ENCODE results near the gene SUMO1. TPM values are rescaled to one million over a fixed set of nuclear protein-coding genes. Genes with fewer than 3 reads are reported as not detected.
"Not testable (repeated sequence)": the region's sequence is repeated elsewhere in the genome, so short reads cannot be mapped to it uniquely, and the experiment has no call there.

Gene SUMO1
- total and polyA plus RNA-seq, 2 donors from 2014 or later, result 81.7 to 170 TPM

DNA sequence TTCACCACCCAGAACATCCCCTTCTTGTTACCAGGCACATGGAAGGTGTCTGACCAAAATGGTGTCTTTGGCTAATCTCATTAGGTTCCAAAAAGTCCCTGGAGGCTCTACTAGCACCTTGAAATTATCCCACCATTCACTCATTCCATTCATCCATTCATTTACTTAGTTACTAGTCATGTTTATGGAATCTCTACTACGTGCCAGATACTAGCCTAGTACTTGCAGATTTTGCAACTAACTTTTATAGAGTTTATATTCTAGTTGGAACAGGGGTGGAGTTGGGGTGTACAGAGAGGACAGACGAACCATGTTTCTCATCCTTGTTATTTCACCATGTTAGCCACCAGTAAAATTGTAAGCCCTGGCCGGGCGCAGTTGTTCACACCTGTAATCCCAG is 23.1 kb upstream of the SUMO1 start:
- Histone ChIP-seq H3K9me3 (ENCODE audit: control insufficient read depth in 2 of 3, insufficient read depth in 1 of 3, low read length in 3 of 3) (no peaks in the 10 kb centered on the region), H3K27ac (ENCODE audit: low read depth in 2 of 2, low read length in 2 of 2) (no peak overlapping the region), H3K4me1 (ENCODE audit: control insufficient read depth in 2 of 3, insufficient read depth in 2 of 3, low read depth in 1 of 3, low read length in 3 of 3) (no peaks in the 10 kb centered on the region), H3K4me3 (ENCODE audit: low read length in 3 of 3) (no peak overlapping the region), H3K9ac (ENCODE audit: low read length in 3 of 3) (no peak overlapping the region), H3K36me3 (ENCODE audit: control insufficient read depth in 2 of 3, insufficient read depth in 3 of 3, low read length in 3 of 3) (no peaks in the 10 kb centered on the region), H3K27me3 (ENCODE audit: control insufficient read depth, insufficient read depth, low read length) (no peaks in the 10 kb centered on the region)
- FAIRE-seq (no peak), DNase-seq (no peak)
- intact Hi-C loops (cut with DNase I), result no loop called here
- TF ChIP-seq, protein P1, sequence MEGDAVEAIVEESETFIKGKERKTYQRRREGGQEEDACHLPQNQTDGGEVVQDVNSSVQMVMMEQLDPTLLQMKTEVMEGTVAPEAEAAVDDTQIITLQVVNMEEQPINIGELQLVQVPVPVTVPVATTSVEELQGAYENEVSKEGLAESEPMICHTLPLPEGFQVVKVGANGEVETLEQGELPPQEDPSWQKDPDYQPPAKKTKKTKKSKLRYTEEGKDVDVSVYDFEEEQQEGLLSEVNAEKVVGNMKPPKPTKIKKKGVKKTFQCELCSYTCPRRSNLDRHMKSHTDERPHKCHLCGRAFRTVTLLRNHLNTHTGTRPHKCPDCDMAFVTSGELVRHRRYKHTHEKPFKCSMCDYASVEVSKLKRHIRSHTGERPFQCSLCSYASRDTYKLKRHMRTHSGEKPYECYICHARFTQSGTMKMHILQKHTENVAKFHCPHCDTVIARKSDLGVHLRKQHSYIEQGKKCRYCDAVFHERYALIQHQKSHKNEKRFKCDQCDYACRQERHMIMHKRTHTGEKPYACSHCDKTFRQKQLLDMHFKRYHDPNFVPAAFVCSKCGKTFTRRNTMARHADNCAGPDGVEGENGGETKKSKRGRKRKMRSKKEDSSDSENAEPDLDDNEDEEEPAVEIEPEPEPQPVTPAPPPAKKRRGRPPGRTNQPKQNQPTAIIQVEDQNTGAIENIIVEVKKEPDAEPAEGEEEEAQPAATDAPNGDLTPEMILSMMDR (IDR thresholded peaks at IDR 0.05; ENCODE audit: borderline replicate concordance, extremely low read depth, insufficient read depth), result no peak

DNA sequence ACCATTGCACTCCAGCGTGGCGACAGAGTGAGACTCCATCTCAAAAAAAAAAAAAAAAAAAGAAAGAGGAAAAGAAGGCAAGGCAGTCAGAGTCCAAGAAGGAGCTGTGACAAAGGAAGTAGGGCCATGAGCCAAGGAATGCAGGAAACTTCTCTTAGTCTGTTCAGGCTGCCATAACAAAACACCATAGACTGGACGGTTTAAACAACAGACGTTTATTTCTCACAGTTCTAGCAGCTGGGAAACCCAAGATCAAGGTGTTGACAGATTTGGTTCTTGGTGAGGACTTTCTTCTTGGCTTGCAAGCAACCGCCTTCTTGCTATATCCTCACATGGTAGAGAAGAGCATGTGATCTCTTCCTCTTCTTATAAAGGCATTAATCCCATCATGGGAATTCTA is 13.1 kb upstream of the SUMO1 start:
- Histone ChIP-seq H3K4me1 (ENCODE audit: control insufficient read depth in 2 of 3, insufficient read depth in 2 of 3, low read depth in 1 of 3, low read length in 3 of 3) (no peaks in the 10 kb centered on the region), H3K9me3 (ENCODE audit: control insufficient read depth in 2 of 3, insufficient read depth in 1 of 3, low read length in 3 of 3) (no peaks in the 10 kb centered on the region), H3K36me3 (ENCODE audit: control insufficient read depth in 2 of 3, insufficient read depth in 3 of 3, low read length in 3 of 3) (no peaks in the 10 kb centered on the region), H3K4me3 (ENCODE audit: low read length in 3 of 3) (no peak overlapping the region), H3K9ac (ENCODE audit: low read length in 3 of 3) (no peak overlapping the region), H3K27ac (ENCODE audit: low read depth in 2 of 2, low read length in 2 of 2) (no peak overlapping the region), H3K27me3 (ENCODE audit: control insufficient read depth, insufficient read depth, low read length) (no peaks in the 10 kb centered on the region)
- DNase-seq (no peak), FAIRE-seq (no peak)
- intact Hi-C loops (cut with DNase I), result no loop called here
- TF ChIP-seq, protein P1 (IDR thresholded peaks at IDR 0.05; ENCODE audit: borderline replicate concordance, extremely low read depth, insufficient read depth), result no peak

GRCh38 chr2:202249521-202250253 is 11.3 kb upstream of the SUMO1 start:
- Histone ChIP-seq H3K4me1 (ENCODE audit: control insufficient read depth in 2 of 3, insufficient read depth in 2 of 3, low read depth in 1 of 3, low read length in 3 of 3) (no peaks in the 10 kb centered on the region), H3K27me3 (ENCODE audit: control insufficient read depth, insufficient read depth, low read length) (no peaks in the 10 kb centered on the region), H3K9me3 (ENCODE audit: control insufficient read depth in 2 of 3, insufficient read depth in 1 of 3, low read length in 3 of 3) (no peaks in the 10 kb centered on the region), H3K4me3 (ENCODE audit: low read length in 3 of 3) (no peak overlapping the region), H3K36me3 (ENCODE audit: control insufficient read depth in 2 of 3, insufficient read depth in 3 of 3, low read length in 3 of 3) (no peaks in the 10 kb centered on the region), H3K9ac (ENCODE audit: low read length in 3 of 3) (no peak overlapping the region), H3K27ac (ENCODE audit: low read depth in 2 of 2, low read length in 2 of 2) (no peak overlapping the region)
- DNase-seq, result peak in 1 of 5 donors; percentile 23
- intact Hi-C loops (cut with DNase I), result no loop called here
- FAIRE-seq, result no peak
- TF ChIP-seq, protein P1 (IDR thresholded peaks at IDR 0.05; ENCODE audit: borderline replicate concordance, extremely low read depth, insufficient read depth), result no peak

GRCh38 chr2:202247710-202248109 is 9.3 kb upstream of the SUMO1 start:
- intact Hi-C loops (cut with DNase I); FAIRE-seq; H3K27me3 ChIP-seq (ENCODE audit: control insufficient read depth, insufficient read depth, low read length); H3K4me3 ChIP-seq (ENCODE audit: low read length in 3 of 3); H3K9ac ChIP-seq (ENCODE audit: low read length in 3 of 3); H3K4me1 ChIP-seq (ENCODE audit: control insufficient read depth in 2 of 3, insufficient read depth in 2 of 3, low read depth in 1 of 3, low read length in 3 of 3); H3K36me3 ChIP-seq (ENCODE audit: control insufficient read depth in 2 of 3, insufficient read depth in 3 of 3, low read length in 3 of 3); H3K27ac ChIP-seq (ENCODE audit: low read depth in 2 of 2, low read length in 2 of 2); H3K9me3 ChIP-seq (ENCODE audit: control insufficient read depth in 2 of 3, insufficient read depth in 1 of 3, low read length in 3 of 3); DNase-seq: not testable (repeated sequence)
